Measurements from ENCODE around the gene ATXN7.

Gene ATXN7

GRCh38 chr3:63863150-63864007 is at the start of gene ATXN7, which contains the start of gene THOC7:
Gene ATXN7 (plus strand): TSS chr3:63863867. CDS start chr3:63912599, 48,732 bp downstream.
Gene THOC7 (minus strand): TSS chr3:63863805. CDS start chr3:63863790, 15 bp downstream.
- DNase-seq (ENCODE audit: low spot score) = peak; percentile 81

- DNase-seq (ENCODE audit: low spot score) = no peak
Observed at GRCh38 chr3:63814237-63814636, 49.4 kb upstream of the ATXN7 start.

- DNase-seq (ENCODE audit: low spot score) = no peak
Observed at GRCh38 chr3:63817225-63817624, 46.4 kb upstream of the ATXN7 start.

- peak; percentile 66 for DNase-seq (ENCODE audit: low spot score)
Observed at GRCh38 chr3:63818282-63819150, 45.2 kb upstream of the ATXN7 start.

- no peak for DNase-seq (ENCODE audit: low spot score)
Observed at GRCh38 chr3:63819151-63819398, 44.6 kb upstream of the ATXN7 start, which contains the start of gene C3orf49. Gene C3orf49 (plus strand): TSS chr3:63819299. CDS start chr3:63819472, 173 bp downstream.

GRCh38 chr3:63824309-63824708 is 39.4 kb upstream of the ATXN7 start:
- no peak for DNase-seq (ENCODE audit: low spot score)

- DNase-seq (ENCODE audit: low spot score) = no peak
Observed at GRCh38 chr3:63830526-63830925, 33.1 kb upstream of the ATXN7 start.

GRCh38 chr3:63832395-63832794 is 31.3 kb upstream of the ATXN7 start:
- no peak for DNase-seq (ENCODE audit: low spot score)

GRCh38 chr3:63841704-63842103 is 22.0 kb upstream of the ATXN7 start:
- DNase-seq (ENCODE audit: low spot score) = no peak

GRCh38 chr3:63842127-63842526 is 21.5 kb upstream of the ATXN7 start:
- no peak for DNase-seq (ENCODE audit: low spot score)

- DNase-seq (ENCODE audit: low spot score) = no peak
Observed at GRCh38 chr3:63845215-63845614, 18.5 kb upstream of the ATXN7 start.

GRCh38 chr3:63847718-63848450 is 15.8 kb upstream of the ATXN7 start:
- peak; percentile 25 for DNase-seq (ENCODE audit: low spot score)

- no peak for DNase-seq (ENCODE audit: low spot score)
Observed at GRCh38 chr3:63849175-63849574, 14.5 kb upstream of the ATXN7 start.

GRCh38 chr3:63851287-63851686 is 12.4 kb upstream of the ATXN7 start:
- DNase-seq (ENCODE audit: low spot score) = no peak

- no peak for DNase-seq (ENCODE audit: low spot score)
Observed at GRCh38 chr3:63853106-63853505, 10.6 kb upstream of the ATXN7 start.

- peak; percentile 27 for DNase-seq (ENCODE audit: low spot score)
Observed at GRCh38 chr3:63855333-63855940, 8.2 kb upstream of the ATXN7 start.

- DNase-seq (ENCODE audit: low spot score) = no peak
Observed at GRCh38 chr3:63857311-63857710, 6.4 kb upstream of the ATXN7 start.

GRCh38 chr3:63860776-63861175 is 2.9 kb upstream of the ATXN7 start:
- no peak for DNase-seq (ENCODE audit: low spot score)

- no peak for DNase-seq (ENCODE audit: low spot score)
Observed at GRCh38 chr3:63861306-63861705, 2.4 kb upstream of the ATXN7 start.

GRCh38 chr3:63862804-63863149 is 890 bp upstream of the ATXN7 start:
- no peak for DNase-seq (ENCODE audit: low spot score)

- DNase-seq (ENCODE audit: low spot score) = peak; percentile 80
Observed at GRCh38 chr3:63864008-63864964, 619 bp downstream of the ATXN7 start.
